Smooth muscle cell (in vitro differentiated cells): ENCODE data around the gene UCP3. TPM values are rescaled to one million over a fixed set of nuclear protein-coding genes. Genes with fewer than 3 reads are reported as not detected.
"Not testable (repeated sequence)": the region's sequence is repeated elsewhere in the genome, so short reads cannot be mapped to it uniquely, and the experiment has no call there.

Experiments used
- DNase-seq: peaks from one replicate; lab custom pipeline; 2025; ENCODE audit not compliant: unreplicated experiment; lab: John Stamatoyannopoulos, UW
- H2AFZ ChIP-seq: fragments of 200-600 bp; sonication (generic); 2 replicates; pipeline ENCODE4 v1.6.0; 2016; ENCODE audit warnings: antibody characterized with exemption, low read depth, mild to moderate bottlenecking
- H3F3A ChIP-seq: fragments of 200-600 bp; sonication (generic); 2 replicates; pipeline ENCODE4 v1.6.0; 2017; ENCODE audit warnings: antibody characterized with exemption, low read depth
- H3K27ac ChIP-seq: fragments of 200-600 bp; sonication (generic); 2 replicates; pipeline ENCODE4 v1.5.1; 2016; ENCODE audit warnings: low read depth, mild to moderate bottlenecking
- H3K27me3 ChIP-seq: fragments of 200-600 bp; sonication (generic); 2 replicates; pipeline ENCODE4 v1.6.1; 2016; ENCODE audit warnings: low read depth, mild to moderate bottlenecking
- H3K36me3 ChIP-seq: fragments of 200-600 bp; sonication (generic); 2 replicates; pipeline ENCODE4 v1.5.1; 2016; ENCODE audit warnings: low read depth
- H3K4me1 ChIP-seq: fragments of 200-600 bp; sonication (generic); 2 replicates; pipeline ENCODE4 v1.5.1; 2016; ENCODE audit warnings: low read depth
- H3K4me2 ChIP-seq: fragments of 200-600 bp; sonication (generic); 2 replicates; pipeline ENCODE4 v1.6.0; 2016; ENCODE audit warnings: mild to moderate bottlenecking
- H3K4me3 ChIP-seq: fragments of 200-600 bp; sonication (generic); 2 replicates; pipeline ENCODE4 v1.5.1; 2016; ENCODE audit warnings: mild to moderate bottlenecking
- H3K79me2 ChIP-seq: fragments of 200-600 bp; sonication (generic); 2 replicates; pipeline ENCODE4 v1.6.0; 2016; ENCODE audit warnings: low read depth, mild to moderate bottlenecking
- H3K9ac ChIP-seq: fragments of 200-600 bp; sonication (generic); 2 replicates; pipeline ENCODE4 v1.6.0; 2016; ENCODE audit warnings: low read depth
- H3K9me3 ChIP-seq: fragments of 200-600 bp; sonication (generic); replicated peaks from 2 replicates; pipeline ENCODE4 v1.5.1; 2016; ENCODE audit warnings: low read depth
- H4K20me1 ChIP-seq: fragments of 200-600 bp; sonication (generic); 2 replicates; pipeline ENCODE4 v1.6.0; 2016; ENCODE audit warnings: low read depth
- WGBS: methylation state at CpG from one replicate; pipeline ENCODE4 v1.1.7; 2016; ENCODE audit warnings: low lambda C conversion rate; 5-methylcytosine and 5-hydroxymethylcytosine counted together
- polyA plus RNA-seq: library from polyadenylated mRNA; unstranded; fragments of >200 nt; fragmentation: Nextera tagmentation; extraction: Ambion mirVana; gene quantifications from 2 replicates; pipeline ENCODE4 v1.2.1, GENCODE V29; 2016
- total RNA-seq: library from RNA; depleted of rRNA; stranded (reverse); fragments of >200 nt; gene quantifications from 2 replicates; pipeline ENCODE4 v1.2.3, GENCODE V29; 2014
- TF ChIP-seq, protein P1 (sequence below): fragments of 200-600 bp; sonication (generic); IDR thresholded peaks from 2 replicates; pipeline ENCODE4 v1.5.1; 2017; ENCODE audit warnings: borderline replicate concordance, mild to moderate bottlenecking, antibody characterized with exemption; ENCODE audit not compliant: insufficient read depth, poor library complexity, severe bottlenecking

UCP3 gene
- total and polyA plus RNA-seq, 2 experiments from 2014 or later: 0.85 to 0.88 TPM

DNA sequence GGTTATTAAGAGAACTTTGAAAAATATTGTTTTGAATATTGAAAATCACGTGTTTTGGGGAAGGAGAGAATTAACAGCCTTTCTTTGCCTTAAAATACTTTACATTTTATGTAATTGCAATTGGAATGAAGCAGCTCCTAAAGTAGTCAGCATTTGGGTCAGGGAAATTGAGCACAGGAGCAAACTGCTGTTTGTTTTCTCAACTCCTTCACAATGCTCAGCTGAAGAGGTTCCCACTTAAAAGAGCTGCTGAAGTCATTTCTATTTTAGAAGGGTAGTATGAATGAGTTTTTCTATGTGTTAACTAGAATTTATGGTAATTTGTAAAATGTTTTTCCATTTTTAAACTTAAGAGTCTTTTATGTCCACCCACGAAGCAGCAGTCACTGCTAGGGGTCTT lies 18.2 kb downstream of the UCP3 start:
- Histone ChIP-seq H3K9ac (no peak overlapping the region), H3K9me3 (no peaks in the 10 kb centered on the region), H3F3A (no peaks in the 10 kb centered on the region), H2AFZ (no peak overlapping the region), H4K20me1 (no peaks in the 10 kb centered on the region), H3K4me2 (no peak overlapping the region), H3K79me2 (no peaks in the 10 kb centered on the region), H3K4me3 (no peak overlapping the region), H3K27ac (no peak overlapping the region), H3K4me1 (no peaks in the 10 kb centered on the region), H3K36me3 (no peaks in the 10 kb centered on the region), H3K27me3 (no peaks in the 10 kb centered on the region)
- DNase-seq: no peak
- TF ChIP-seq, protein P1, sequence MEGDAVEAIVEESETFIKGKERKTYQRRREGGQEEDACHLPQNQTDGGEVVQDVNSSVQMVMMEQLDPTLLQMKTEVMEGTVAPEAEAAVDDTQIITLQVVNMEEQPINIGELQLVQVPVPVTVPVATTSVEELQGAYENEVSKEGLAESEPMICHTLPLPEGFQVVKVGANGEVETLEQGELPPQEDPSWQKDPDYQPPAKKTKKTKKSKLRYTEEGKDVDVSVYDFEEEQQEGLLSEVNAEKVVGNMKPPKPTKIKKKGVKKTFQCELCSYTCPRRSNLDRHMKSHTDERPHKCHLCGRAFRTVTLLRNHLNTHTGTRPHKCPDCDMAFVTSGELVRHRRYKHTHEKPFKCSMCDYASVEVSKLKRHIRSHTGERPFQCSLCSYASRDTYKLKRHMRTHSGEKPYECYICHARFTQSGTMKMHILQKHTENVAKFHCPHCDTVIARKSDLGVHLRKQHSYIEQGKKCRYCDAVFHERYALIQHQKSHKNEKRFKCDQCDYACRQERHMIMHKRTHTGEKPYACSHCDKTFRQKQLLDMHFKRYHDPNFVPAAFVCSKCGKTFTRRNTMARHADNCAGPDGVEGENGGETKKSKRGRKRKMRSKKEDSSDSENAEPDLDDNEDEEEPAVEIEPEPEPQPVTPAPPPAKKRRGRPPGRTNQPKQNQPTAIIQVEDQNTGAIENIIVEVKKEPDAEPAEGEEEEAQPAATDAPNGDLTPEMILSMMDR: no peak
- 68% methylated on average over 2 of the region's 2 CpGs for WGBS

DNA sequence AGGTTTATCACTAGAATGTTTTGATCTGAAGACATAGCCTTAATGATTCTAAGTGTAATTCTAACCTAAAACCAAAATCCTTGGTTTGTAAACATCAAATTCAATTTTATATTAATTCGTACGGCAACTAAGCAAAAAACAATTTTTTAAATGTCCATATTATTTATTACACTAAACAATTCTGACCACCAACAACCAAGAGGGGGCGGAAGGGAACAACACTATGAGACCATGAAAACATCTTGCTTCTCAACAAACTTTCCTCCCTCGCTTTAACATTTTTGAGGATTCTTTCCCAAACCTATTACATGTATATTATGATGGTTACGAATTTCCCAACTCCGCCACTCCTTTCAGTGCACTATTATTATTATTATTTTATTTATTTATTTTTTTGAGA lies 19.7 kb downstream of the UCP3 start:
- Histone ChIP-seq H3K9ac (no peak overlapping the region), H3F3A (no peaks in the 10 kb centered on the region), H3K36me3 (no peaks in the 10 kb centered on the region), H3K4me3 (no peak overlapping the region), H4K20me1 (no peaks in the 10 kb centered on the region), H3K27ac (no peak overlapping the region), H3K4me2 (no peak overlapping the region), H3K9me3 (no peaks in the 10 kb centered on the region), H3K4me1 (no peaks in the 10 kb centered on the region), H3K79me2 (no peaks in the 10 kb centered on the region), H3K27me3 (no peaks in the 10 kb centered on the region), H2AFZ (no peak overlapping the region)
- WGBS: 84% methylated on average over 6 of the region's 6 CpGs
- no peak for DNase-seq
- TF ChIP-seq, protein P1: no peak

DNA sequence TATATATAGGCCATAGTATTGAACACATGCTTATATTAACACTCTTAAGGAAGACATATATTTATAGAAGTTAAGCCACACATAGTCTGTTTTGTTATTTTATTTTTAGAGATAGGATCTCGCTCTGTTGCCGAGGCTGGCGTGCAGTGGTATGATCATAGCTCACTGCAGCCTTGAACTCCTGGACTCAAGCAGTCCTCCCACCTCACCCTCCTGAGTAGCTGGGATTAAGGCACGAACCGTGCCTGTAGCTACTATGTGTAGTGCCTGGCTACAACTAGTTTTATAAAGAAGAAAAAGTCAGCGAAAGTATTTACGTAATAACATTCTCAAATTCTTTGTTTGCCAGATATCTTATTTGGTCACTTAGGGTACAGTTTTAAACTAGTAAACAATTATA lies 20.7 kb downstream of the UCP3 start:
- Histone ChIP-seq H3K36me3 (no peaks in the 10 kb centered on the region), H4K20me1 (no peaks in the 10 kb centered on the region), H2AFZ (no peak overlapping the region), H3K4me2 (no peak overlapping the region), H3K27ac (no peak overlapping the region), H3K27me3 (no peaks in the 10 kb centered on the region), H3K79me2 (no peaks in the 10 kb centered on the region), H3K9me3 (no peaks in the 10 kb centered on the region), H3K4me1 (no peaks in the 10 kb centered on the region), H3F3A (no peaks in the 10 kb centered on the region), H3K4me3 (no peak overlapping the region), H3K9ac (no peak overlapping the region)
- DNase-seq: no peak
- TF ChIP-seq, protein P1: no peak
- 94% methylated on average over 7 of the region's 7 CpGs for WGBS

DNA sequence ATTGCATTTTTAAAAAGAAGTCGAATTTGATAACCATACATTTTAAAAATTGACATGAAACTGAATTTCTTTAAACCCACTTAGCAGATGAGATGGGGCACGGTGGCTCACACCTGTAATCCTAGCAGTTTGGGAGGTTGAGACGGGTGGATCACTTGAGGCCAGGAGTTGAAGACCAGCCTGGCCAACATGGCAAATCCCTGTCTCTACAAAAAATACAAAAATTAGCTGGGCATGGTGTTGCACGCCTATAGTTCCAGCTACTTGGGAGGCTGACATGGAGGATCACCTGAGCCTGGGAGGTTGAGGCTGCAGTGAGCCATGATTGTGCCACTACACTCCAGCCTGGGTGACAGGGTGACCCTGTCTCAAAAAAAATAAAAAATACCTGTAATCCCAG lies 23.2 kb downstream of the UCP3 start:
- not testable (repeated sequence) for H3F3A ChIP-seq, H3K4me2 ChIP-seq, DNase-seq, H3K4me3 ChIP-seq, H3K79me2 ChIP-seq, H2AFZ ChIP-seq, H3K27ac ChIP-seq, H3K4me1 ChIP-seq, H3K27me3 ChIP-seq, H3K9me3 ChIP-seq, H3K36me3 ChIP-seq, H4K20me1 ChIP-seq, H3K9ac ChIP-seq
- 92% methylated on average over 4 of the region's 4 CpGs for WGBS
